K562 (cell line): ENCODE data around the gene ELAVL3. TPM values are rescaled to one million over a fixed set of nuclear protein-coding genes. Genes with fewer than 3 reads are reported as not detected.
A peak's percentile ranks its signal among the peaks of the same experiment; 100 is the strongest.

Experiments used
- ATAC-seq: fragments of 200-7000 bp; cut with Tn5 transposase; 3 replicates; pipeline ENCODE4 v1.9.1; 2020; ENCODE audit warnings: moderate library complexity
- BruUV-seq: library from RNA; stranded (reverse); fragments of 400-500 nt; replicated peaks from 2 replicates; lab custom pipeline; 2021; lab: Mats Ljungman, UMichigan
- CTCF ChIA-PET: fragments of 300-600 bp; formaldehyde crosslinking; extraction: SDS; loops from one replicate; lab custom pipeline; 2021; ENCODE audit warnings: low intra/inter-chr PET ratio; lab: Yijun Ruan, JAX
- POLR2A ChIA-PET: fragments of 300-600, 350-650 bp; sonication (Branson Sonifier 250); formaldehyde crosslinking; extraction: SDS; loops from one replicate; lab custom pipeline; 2021; ENCODE audit warnings: antibody characterized with exemption, inconsistent platforms; lab: Yijun Ruan, JAX
- DNase-seq, 4 experiments: peaks; one replicate each; pipeline versions ENCODE4 v3.0.0 to v3.0.0-alpha.2; 2011 to 2018; ENCODE audit warnings: low spot score in 3 of 4, mixed read lengths in 3 of 4; ENCODE audit errors: extremely low read depth in 1 of 4
- FAIRE-seq: peaks from 2 replicates; lab custom pipeline; 2011; peaks lifted over from hg19 to GRCh38; lab: Jason Lieb, UNC
- H2AFZ ChIP-seq: 2 replicates; pipeline ENCODE4 v1.6.0; 2011; ENCODE audit warnings: low read depth, low read length, control low read depth, inconsistent platforms
- H3K27ac ChIP-seq: fragments of 200-600 bp; 3 replicates; pipeline ENCODE4 v1.8.0; 2011; ENCODE audit warnings: low read depth, mild to moderate bottlenecking, control low read depth, inconsistent platforms, low read length, moderate library complexity, mixed read lengths; ENCODE audit errors: extremely low read depth
- H3K27me3 ChIP-seq, 2 experiments: fragments of 300-600 bp in 1 of 2; 2 replicates in 1 of 2; 3 replicates in 1 of 2; pipeline versions ENCODE4 v1.6.0 to v1.8.0; 2011; ENCODE audit warnings: inconsistent platforms in 2 of 2, low read length in 2 of 2, mild to moderate bottlenecking in 1 of 2, mixed read lengths in 1 of 2, moderate library complexity in 1 of 2; ENCODE audit not compliant: control insufficient read depth in 2 of 2, insufficient read depth in 2 of 2
- H3K36me3 ChIP-seq: fragments of 300-600 bp; 3 replicates; pipeline ENCODE4 v1.8.0; 2011; ENCODE audit warnings: mild to moderate bottlenecking, low read length, inconsistent platforms; ENCODE audit not compliant: control insufficient read depth, insufficient read depth
- H3K4me1 ChIP-seq, 2 experiments: fragments of 200-600 bp in 1 of 2; replicated peaks in 1 of 2; 2 replicates in 1 of 2; 3 replicates in 1 of 2; pipeline versions ENCODE4 v1.5.1 to v1.8.0; 2011; ENCODE audit warnings: inconsistent platforms in 2 of 2, low read length in 2 of 2, mild to moderate bottlenecking in 1 of 2, mixed read lengths in 1 of 2, moderate library complexity in 1 of 2; ENCODE audit not compliant: control insufficient read depth in 2 of 2, insufficient read depth in 2 of 2
- H3K4me2 ChIP-seq: 2 replicates; pipeline ENCODE4 v1.6.1; 2011; ENCODE audit warnings: low read length, control low read depth, inconsistent platforms, mixed read lengths; ENCODE audit not compliant: insufficient read depth
- H3K4me3 ChIP-seq: fragments of 200-600 bp; sonication (generic), shearing (Covaris generic); 2 replicates; pipeline ENCODE4 v1.5.1; 2016; ENCODE audit warnings: control low read depth, inconsistent platforms
- H3K79me2 ChIP-seq: fragments of 200-600 bp; 3 replicates; pipeline ENCODE4 v1.8.0; 2011; ENCODE audit warnings: low read length, inconsistent platforms; ENCODE audit not compliant: control insufficient read depth, insufficient read depth
- H3K9ac ChIP-seq, 2 experiments: 2 replicates each; pipeline versions ENCODE4 v1.6.0 to v1.6.1; 2011; ENCODE audit warnings: low read depth in 2 of 2, low read length in 2 of 2, control low read depth in 1 of 2, inconsistent platforms in 1 of 2, mild to moderate bottlenecking in 1 of 2, mixed read lengths in 1 of 2; ENCODE audit not compliant: insufficient read depth in 1 of 2
- H3K9me1 ChIP-seq: one replicate; pipeline ENCODE4 v1.6.0; 2011; ENCODE audit warnings: inconsistent platforms, mild to moderate bottlenecking, low read length, moderate library complexity; ENCODE audit not compliant: control insufficient read depth, insufficient read depth
- H3K9me3 ChIP-seq: replicated peaks from 2 replicates; pipeline ENCODE4 v1.5.1; 2011; ENCODE audit warnings: low read depth, low read length, inconsistent platforms; ENCODE audit not compliant: control insufficient read depth, insufficient read depth
- H4K20me1 ChIP-seq: replicated peaks from 2 replicates; pipeline ENCODE4 v1.6.1; 2011; ENCODE audit warnings: low read length, inconsistent platforms, mixed read lengths; ENCODE audit not compliant: control insufficient read depth, insufficient read depth
- ELF2 ChIP-seq: fragments of 250-450 bp; sonication (Bioruptor Pico); IDR thresholded peaks from 2 replicates; pipeline ENCODE4 v1.5.0; 2021; ENCODE audit warnings: mild to moderate bottlenecking
- MAZ ChIP-seq, 2 experiments: fragments of 450-650 bp in 1 of 2; sonication (generic) in 1 of 2; formaldehyde crosslinking; IDR thresholded peaks in 1 of 2; conservative IDR thresholded peaks in 1 of 2; 2 replicates each; pipeline versions ENCODE4 v1.4.0 to v1.5.0; 2020; ENCODE audit warnings: mild to moderate bottlenecking in 1 of 2, missing genetic modification reagents in 1 of 2
- STAT6 ChIP-seq: sonication (generic); formaldehyde crosslinking; IDR thresholded peaks from 2 replicates; pipeline ENCODE4 v1.8.1; 2023; ENCODE audit warnings: mild to moderate bottlenecking, missing genetic modification reagents
- ZNF3 ChIP-seq: fragments of 250-450 bp; sonication (Bioruptor Pico); IDR thresholded peaks from 2 replicates; pipeline ENCODE4 v1.5.0; 2021; ENCODE audit warnings: mild to moderate bottlenecking, moderate library complexity
- WGBS: fragments of 100-300 bp; shearing (Covaris generic); methylation state at CpG from one replicate; pipeline ENCODE4 v1.1.6; 2016; ENCODE audit warnings: low coverage, mixed read lengths; ENCODE audit not compliant: insufficient coverage; ENCODE audit errors: missing lambda C conversion rate; 5-methylcytosine and 5-hydroxymethylcytosine counted together
- in situ Hi-C: fragments of 300-500 bp; cut with MboI; formaldehyde crosslinking; loops from 4 replicates; pipeline ENCODE4 v1.15.0; 2018; ENCODE audit warnings: inconsistent platforms, mixed read lengths
- intact Hi-C: fragments of 100-400 bp; cut with micrococcal nuclease; formaldehyde crosslinking; loops from 2 replicates; pipeline ENCODE4 v1.14.2; 2022
- polyA plus RNA-seq, 8 experiments: library from polyadenylated mRNA; depleted of rRNA in 4 of 8; stranded (reverse) in 5 of 8; unstranded in 3 of 8; fragments of >200 nt; fragmentation: Nextera tagmentation in 2 of 8; fragmentation: Illumina TruSeq in 1 of 8; extraction: Ambion mirVana in 2 of 8; extraction: Trizol in 1 of 8; gene quantifications; 2 replicates each; pipeline versions ENCODE4 v1.2.1 to v1.2.3, GENCODE V29; 2011 to 2014; ENCODE audit warnings: inconsistent platforms in 1 of 8, missing spikeins in 1 of 8
- total RNA-seq, 7 experiments: library from RNA; depleted of rRNA in 6 of 7; stranded (reverse); fragments of >200 nt in 6 of 7; fragmentation: Illumina TruSeq in 2 of 7; extraction: Trizol in 2 of 7; gene quantifications; 2 replicates each; pipeline versions ENCODE4 v1.2.1 to v1.2.3, GENCODE V29; 2011 to 2021; ENCODE audit warnings: low replicate concordance in 1 of 7

ELAVL3 gene
- total and polyA plus RNA-seq, 9 of the 15 experiments (the other 6 are each of a cell fraction or from before 2014, with no cell fraction given): not detected

DNA sequence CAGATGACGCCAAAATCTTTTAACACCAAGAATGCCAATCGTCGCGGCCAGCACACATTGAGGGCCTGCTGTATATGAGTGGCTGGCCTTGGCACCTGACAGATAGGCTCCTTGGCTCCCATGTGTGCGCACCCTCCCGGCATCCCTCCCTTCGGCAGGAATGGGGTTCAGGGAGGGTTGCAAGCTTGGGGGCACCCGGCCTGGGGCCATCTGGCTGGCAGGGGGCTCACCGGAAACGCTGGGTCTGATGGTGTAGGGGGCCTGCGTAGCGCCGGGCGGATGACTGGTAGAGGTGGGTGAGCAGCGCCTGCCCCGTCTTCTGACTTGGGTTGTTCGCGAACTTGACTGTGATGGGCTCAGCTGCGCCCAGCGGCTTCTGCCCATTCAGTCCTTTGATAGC, 23.0 kb downstream of the ELAVL3 start:
- DNase-seq (peak in 1 of 4 experiments; percentile 6), ATAC-seq (no peak), FAIRE-seq (no peak)
- H3K27me3 ChIP-seq: peaks cover 0 to 9% of the 10 kb centered on the region in 2 experiments; a peak in 3 of 5 replicates
- POLR2A ChIA-PET: interaction anchor here (0.6 to 1.1 kb wide), 2 partner anchors 14 to 195 kb away, joined by 3 to 4 read pairs; no protein-coding TSS in a partner anchor
- WGBS: 32% methylated on average over 13 of the region's 20 CpGs
- intact Hi-C loops (no loop called here), in situ Hi-C loops (no loop called here)
- peaks cover 0 to 33% of the 10 kb centered on the region in 2 experiments; a peak in 3 of 5 replicates for H3K4me1 ChIP-seq
- CTCF ChIA-PET: no interaction called here
- no peak overlapping the region for H3K4me3 ChIP-seq
- H3K9me1 ChIP-seq: no peaks in the 10 kb centered on the region
- no peak for TF ChIP-seq STAT6
- no peak for TF ChIP-seq MAZ (CRISPR knock-in tag; conservative IDR thresholded peaks at IDR 0.05 in 1 of 2, IDR thresholded peaks at IDR 0.05 in 1 of 2)
- no peak for TF ChIP-seq ELF2 (CRISPR knock-in tag)
- TF ChIP-seq ZNF3 (CRISPR knock-in tag): no peak
- H2AFZ ChIP-seq: no peak overlapping the region
- no peaks in the 10 kb centered on the region for H3K36me3 ChIP-seq
- H3K79me2 ChIP-seq: no peaks in the 10 kb centered on the region
- BruUV-seq: no TSS peak
- H4K20me1 ChIP-seq: 0 out of 2 replicates have a peak, but pooled peaks cover 4% of the 10 kb centered on the region
- no peaks in the 10 kb centered on the region for H3K9me3 ChIP-seq
- no peak overlapping the region for H3K27ac ChIP-seq
- 0 out of 4 replicates have a peak overlapping the region, but pooled peaks of 1 of the 2 experiments have one; percentile 28 for H3K9ac ChIP-seq
- H3K4me2 ChIP-seq: no peak overlapping the region
